HG03066 (cell line): ENCODE measurements around the gene GFRA1.

Experiments used
- ATAC-seq: cut with Tn5 transposase; IDR thresholded peaks from one replicate; pipeline ENCODE4 v1.9.1; 2021; ENCODE audit warnings: low read depth; ENCODE audit not compliant: unreplicated experiment

GFRA1 gene

GRCh38 chr10:116133634-116134033 lies 139.4 kb downstream of the GFRA1 start:
- ATAC-seq = no peak

GRCh38 chr10:116132780-116133399 lies 140.1 kb downstream of the GFRA1 start:
- no peak for ATAC-seq

- ATAC-seq = no peak
These were observed 143.0 kb downstream of the GFRA1 start for GRCh38 chr10:116130006-116130405.

GRCh38 chr10:116126954-116127695 lies 145.9 kb downstream of the GFRA1 start:
- ATAC-seq = no peak

- no peak for ATAC-seq
These were observed 146.8 kb downstream of the GFRA1 start for GRCh38 chr10:116126239-116126638.

- no peak for ATAC-seq
These were observed 147.8 kb downstream of the GFRA1 start for GRCh38 chr10:116125180-116125579.

- no peak for ATAC-seq
These were observed 148.2 kb downstream of the GFRA1 start for GRCh38 chr10:116124777-116125176.

- no peak for ATAC-seq
These were observed 150.3 kb downstream of the GFRA1 start for GRCh38 chr10:116122664-116123063.

- no peak for ATAC-seq
These were observed 151.1 kb downstream of the GFRA1 start for GRCh38 chr10:116121640-116122525.

GRCh38 chr10:116120688-116121455 lies 152.1 kb downstream of the GFRA1 start:
- no peak for ATAC-seq

GRCh38 chr10:116118847-116119246 lies 154.2 kb downstream of the GFRA1 start:
- ATAC-seq = no peak

GRCh38 chr10:116115797-116116196 lies 157.2 kb downstream of the GFRA1 start:
- ATAC-seq = no peak

GRCh38 chr10:116115036-116115641 lies 157.9 kb downstream of the GFRA1 start:
- ATAC-seq = no peak

- ATAC-seq = no peak
These were observed 159.1 kb downstream of the GFRA1 start for GRCh38 chr10:116113721-116114501.

GRCh38 chr10:116112232-116113231 lies 160.5 kb downstream of the GFRA1 start:
- no peak for ATAC-seq

GRCh38 chr10:116111483-116112095 lies 161.4 kb downstream of the GFRA1 start:
- ATAC-seq = no peak

GRCh38 chr10:116110736-116111135 lies 162.3 kb downstream of the GFRA1 start:
- no peak for ATAC-seq

- no peak for ATAC-seq
These were observed 163.1 kb downstream of the GFRA1 start for GRCh38 chr10:116109881-116110280.
